Activated T-cell treated with anti-CD3 and anti-CD28 coated beads, Interleukin-2, amount 50 U/mL, for 72 hours (primary cell): ENCODE measurements around the gene SHANK3. TPM values are rescaled to one million over a fixed set of nuclear protein-coding genes. Genes with fewer than 3 reads are reported as not detected.

Experiments
- ATAC-seq, 2 donors: fragments of 150-1000 bp; cut with Tn5 transposase; replicated peaks in 1 of 2; 2 replicates each; pipeline ENCODE4 v1.10.0; 2021; ENCODE audit warnings: moderate library complexity in 2 of 2, mild to moderate bottlenecking in 1 of 2
- DNase-seq, 2 donors: peaks; one replicate each; pipeline ENCODE4 v3.0.0; 2021 to 2022; ENCODE audit warnings: mixed read lengths in 1 of 2
- H3K27ac Mint-ChIP-seq: one replicate; pipeline ENCODE4 v1.8.0; 2022; ENCODE audit warnings: mild to moderate bottlenecking, moderate library complexity, mixed read lengths
- H3K27me3 Mint-ChIP-seq: one replicate; pipeline ENCODE4 v1.8.0; 2022; ENCODE audit warnings: low read depth, mixed read lengths
- H3K36me3 Mint-ChIP-seq, 2 donors: one replicate each; pipeline ENCODE4 v1.8.0; 2022; ENCODE audit warnings: mixed read lengths in 2 of 2, mild to moderate bottlenecking in 1 of 2; ENCODE audit not compliant: insufficient read depth in 2 of 2
- H3K4me1 Mint-ChIP-seq: one replicate; pipeline ENCODE4 v1.8.0; 2022; ENCODE audit warnings: low read depth, mixed read lengths
- H3K4me3 Mint-ChIP-seq, 2 donors: one replicate each; pipeline ENCODE4 v1.8.0; 2022; ENCODE audit warnings: mild to moderate bottlenecking in 2 of 2, mixed read lengths in 2 of 2, moderate library complexity in 2 of 2
- H3K9me3 Mint-ChIP-seq, 2 donors: one replicate each; pipeline ENCODE4 v1.8.0; 2022; ENCODE audit warnings: mixed read lengths in 2 of 2
- total RNA-seq, 2 donors: library from RNA; stranded (reverse); gene quantifications; one replicate each; pipeline ENCODE4 v1.2.3, GENCODE V29; 2022

The SHANK3 gene
- total RNA-seq, 2 donors from 2014 or later = 0.19 to 0.24 TPM

- no peaks in the 10 kb centered on the region for H3K4me1 Mint-ChIP-seq
- H3K36me3 Mint-ChIP-seq = no peaks in the 10 kb centered on the region
- H3K4me3 Mint-ChIP-seq = no peak overlapping the region
- no peak overlapping the region for H3K27ac Mint-ChIP-seq
- ATAC-seq (no peak), DNase-seq (no peak)
- H3K27me3 Mint-ChIP-seq = no peaks in the 10 kb centered on the region
- no peaks in the 10 kb centered on the region for H3K9me3 Mint-ChIP-seq
Observed at GRCh38 chr22:50719814-50720300, 47.2 kb downstream of the SHANK3 start.

DNA sequence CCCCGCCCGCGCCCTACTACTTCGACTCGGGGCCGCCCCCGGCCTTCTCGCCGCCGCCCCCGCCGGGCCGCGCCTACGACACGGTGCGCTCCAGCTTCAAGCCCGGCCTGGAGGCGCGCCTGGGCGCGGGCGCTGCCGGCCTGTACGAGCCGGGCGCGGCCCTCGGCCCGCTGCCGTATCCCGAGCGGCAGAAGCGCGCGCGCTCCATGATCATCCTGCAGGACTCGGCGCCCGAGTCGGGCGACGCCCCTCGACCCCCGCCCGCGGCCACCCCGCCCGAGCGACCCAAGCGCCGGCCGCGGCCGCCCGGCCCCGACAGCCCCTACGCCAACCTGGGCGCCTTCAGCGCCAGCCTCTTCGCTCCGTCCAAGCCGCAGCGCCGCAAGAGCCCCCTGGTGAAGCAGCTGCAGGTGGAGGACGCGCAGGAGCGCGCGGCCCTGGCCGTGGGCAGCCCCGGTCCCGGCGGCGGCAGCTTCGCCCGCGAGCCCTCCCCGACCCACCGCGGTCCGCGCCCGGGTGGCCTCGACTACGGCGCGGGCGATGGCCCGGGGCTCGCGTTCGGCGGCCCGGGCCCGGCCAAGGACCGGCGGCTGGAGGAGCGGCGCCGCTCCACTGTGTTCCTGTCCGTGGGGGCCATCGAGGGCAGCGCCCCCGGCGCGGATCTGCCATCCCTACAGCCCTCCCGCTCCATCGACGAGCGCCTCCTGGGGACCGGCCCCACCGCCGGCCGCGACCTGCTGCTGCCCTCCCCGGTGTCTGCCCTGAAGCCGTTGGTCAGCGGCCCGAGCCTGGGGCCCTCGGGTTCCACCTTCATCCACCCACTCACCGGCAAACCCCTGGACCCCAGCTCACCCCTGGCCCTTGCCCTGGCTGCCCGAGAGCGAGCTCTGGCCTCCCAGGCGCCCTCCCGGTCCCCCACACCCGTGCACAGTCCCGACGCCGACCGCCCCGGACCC lies 48.0 kb downstream of the SHANK3 start:
- no peaks in the 10 kb centered on the region for H3K9me3 Mint-ChIP-seq
- H3K27me3 Mint-ChIP-seq = no peaks in the 10 kb centered on the region
- H3K4me3 Mint-ChIP-seq = no peak overlapping the region
- ATAC-seq (no peak), DNase-seq (no peak)
- H3K4me1 Mint-ChIP-seq = no peaks in the 10 kb centered on the region
- H3K27ac Mint-ChIP-seq = no peak overlapping the region
- no peaks in the 10 kb centered on the region for H3K36me3 Mint-ChIP-seq

DNA sequence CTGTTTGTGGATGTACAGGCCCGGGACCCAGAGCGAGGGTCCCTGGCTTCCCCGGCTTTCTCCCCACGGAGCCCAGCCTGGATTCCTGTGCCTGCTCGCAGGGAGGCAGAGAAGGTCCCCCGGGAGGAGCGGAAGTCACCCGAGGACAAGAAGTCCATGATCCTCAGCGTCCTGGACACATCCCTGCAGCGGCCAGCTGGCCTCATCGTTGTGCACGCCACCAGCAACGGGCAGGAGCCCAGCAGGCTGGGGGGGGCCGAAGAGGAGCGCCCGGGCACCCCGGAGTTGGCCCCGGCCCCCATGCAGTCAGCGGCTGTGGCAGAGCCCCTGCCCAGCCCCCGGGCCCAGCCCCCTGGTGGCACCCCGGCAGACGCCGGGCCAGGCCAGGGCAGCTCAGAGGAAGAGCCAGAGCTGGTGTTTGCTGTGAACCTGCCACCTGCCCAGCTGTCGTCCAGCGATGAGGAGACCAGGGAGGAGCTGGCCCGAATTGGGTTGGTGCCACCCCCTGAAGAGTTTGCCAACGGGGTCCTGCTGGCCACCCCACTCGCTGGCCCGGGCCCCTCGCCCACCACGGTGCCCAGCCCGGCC lies 48.7 kb downstream of the SHANK3 start:
- Mint-ChIP-seq H3K27ac (no peak overlapping the region), H3K36me3 (no peaks in the 10 kb centered on the region), H3K4me3 (no peak overlapping the region), H3K4me1 (no peaks in the 10 kb centered on the region), H3K27me3 (no peaks in the 10 kb centered on the region), H3K9me3 (no peaks in the 10 kb centered on the region)
- no peak for DNase-seq
- ATAC-seq = no peak

DNA sequence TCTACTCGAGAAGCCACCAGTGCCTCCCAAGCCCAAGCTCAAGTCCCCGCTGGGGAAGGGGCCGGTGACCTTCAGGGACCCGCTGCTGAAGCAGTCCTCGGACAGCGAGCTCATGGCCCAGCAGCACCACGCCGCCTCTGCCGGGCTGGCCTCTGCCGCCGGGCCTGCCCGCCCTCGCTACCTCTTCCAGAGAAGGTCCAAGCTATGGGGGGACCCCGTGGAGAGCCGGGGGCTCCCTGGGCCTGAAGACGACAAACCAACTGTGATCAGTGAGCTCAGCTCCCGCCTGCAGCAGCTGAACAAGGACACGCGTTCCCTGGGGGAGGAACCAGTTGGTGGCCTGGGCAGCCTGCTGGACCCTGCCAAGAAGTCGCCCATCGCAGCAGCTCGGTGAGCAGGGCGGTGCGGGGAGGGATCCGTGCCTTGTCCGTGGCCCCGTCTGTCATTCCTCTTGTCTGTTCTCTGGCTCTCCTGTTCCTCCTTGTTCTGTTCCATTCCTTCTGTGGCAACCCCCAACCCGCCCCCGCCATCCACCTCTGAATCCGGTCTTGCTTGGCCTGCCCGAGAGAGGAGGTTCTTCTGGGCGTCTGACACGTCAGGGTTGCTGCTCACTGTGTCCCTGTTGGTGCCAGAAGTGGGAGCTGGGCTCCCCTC lies 49.6 kb downstream of the SHANK3 start:
- Mint-ChIP-seq H3K27me3 (no peaks in the 10 kb centered on the region), H3K9me3 (no peaks in the 10 kb centered on the region), H3K4me3 (no peak overlapping the region), H3K27ac (no peak overlapping the region), H3K4me1 (no peaks in the 10 kb centered on the region), H3K36me3 (no peaks in the 10 kb centered on the region)
- ATAC-seq (no peak), DNase-seq (no peak)

Other genes with a start within 250 kb of the SHANK3 start
- 100 to 1,000 TPM; 108 to 114 TPM for gene SBF1, start 197.8 kb upstream of the SHANK3 start, total RNA-seq
- gene ADM2, start 191.3 kb upstream of the SHANK3 start, total RNA-seq = 10 to 100 TPM; 25.5 to 28.8 TPM
- gene MIOX, start 186.0 kb upstream of the SHANK3 start, total RNA-seq = 1 to 10 TPM; 3.4 to 5.2 TPM
- 10 to 100 TPM; 64.8 to 64.9 TPM for gene LMF2, start 165.1 kb upstream of the SHANK3 start, total RNA-seq
- 100 to 1,000 TPM; 120 to 141 TPM for gene NCAPH2, start 164.6 kb upstream of the SHANK3 start, total RNA-seq
- 1 to 10 TPM; 8.3 to 8.5 TPM for gene SCO2, start 147.2 kb upstream of the SHANK3 start, total RNA-seq
- gene TYMP, start 142.8 kb upstream of the SHANK3 start, total RNA-seq = 100 to 1,000 TPM in 1 of 2 donors, 10 to 100 TPM in 1; 71.5 to 101 TPM
- 10 to 100 TPM; 45.5 to 49.1 TPM for gene KLHDC7B, start 126.9 kb upstream of the SHANK3 start, total RNA-seq
- gene SYCE3, start 109.9 kb upstream of the SHANK3 start, total RNA-seq = 1 to 10 TPM; 1.7 TPM
- gene CPT1B, start 94.4 kb upstream of the SHANK3 start, total RNA-seq = 10 to 100 TPM; 85.3 to 88.0 TPM
- 100 to 1,000 TPM in 1 of 2 donors, 10 to 100 TPM in 1; 95.6 to 110 TPM for gene CHKB, start 90.0 kb upstream of the SHANK3 start, total RNA-seq
- under 1 TPM; 0.60 to 0.62 TPM for gene MAPK8IP2, start 72.0 kb upstream of the SHANK3 start, total RNA-seq
- 10 to 100 TPM; 19.8 to 26.8 TPM for gene ARSA, start 44.7 kb upstream of the SHANK3 start, total RNA-seq
- not detected for gene ACR, start 65.4 kb downstream of the SHANK3 start, total RNA-seq
- 10 to 100 TPM; 26.6 to 29.4 TPM for gene RABL2B, start 110.8 kb downstream of the SHANK3 start, total RNA-seq